Suprapubic skin (tissue), 4 donors: ENCODE data around the gene COL20A1.

Experiments used
- CTCF ChIP-seq, 2 donors: fragments of 200-600 bp in 1 of 2; fragments of 450-650 bp in 1 of 2; sonication (generic) in 1 of 2; IDR thresholded peaks; one replicate each; pipeline ENCODE4 v1.5.1; 2016 to 2019; ENCODE audit warnings: antibody characterized with exemption in 2 of 2, mild to moderate bottlenecking in 1 of 2, moderate library complexity in 1 of 2
- EP300 ChIP-seq: sonication (generic); formaldehyde crosslinking; IDR thresholded peaks from one replicate; pipeline ENCODE4 v1.6.1; 2017; ENCODE audit warnings: antibody characterized with exemption
- POLR2AphosphoS5 ChIP-seq, 3 donors: sonication (generic); formaldehyde crosslinking; IDR thresholded peaks; one replicate each; pipeline ENCODE4 v1.6.1; 2017; ENCODE audit warnings: antibody characterized with exemption in 3 of 3

- TF ChIP-seq CTCF (IDR thresholded peaks at IDR 0.05) (no peak), EP300 (no peak), POLR2AphosphoS5 (IDR thresholded peaks at IDR 0.05) (no peak)
Measured at GRCh38 chr20:63290136-63290676, 2.8 kb upstream of the COL20A1 start.
